Stomach (tissue), 9 donors: ENCODE results near the gene OLA1. TPM values are rescaled to one million over a fixed set of nuclear protein-coding genes. Genes with fewer than 3 reads are reported as not detected.

Experiments used
- DNase-seq, 2 donors: peaks; one replicate each; pipeline versions ENCODE4 v3.0.0 to v3.0.0-alpha.2; 2013 to 2019
- H3K27ac ChIP-seq, 5 donors: fragments of 200-600 bp in 4 of 5; sonication (generic) in 4 of 5; one replicate each; pipeline ENCODE4 v1.5.1; 2013 to 2019; ENCODE audit warnings: mild to moderate bottlenecking in 1 of 5, moderate library complexity in 1 of 5
- H3K27me3 ChIP-seq, 3 donors: fragments of 200-600 bp; sonication (generic); one replicate each; pipeline ENCODE4 v1.5.1; 2017 to 2019; ENCODE audit warnings: mixed run types in 1 of 3
- H3K36me3 ChIP-seq, 4 donors: fragments of 200-600 bp; sonication (generic); 1 replicate in 3 of 4; 2 replicates in 1 of 4; pipeline ENCODE4 v1.5.1; 2016 to 2019
- H3K4me1 ChIP-seq, 4 donors: fragments of 200-600 bp; sonication (generic); one replicate each; pipeline ENCODE4 v1.5.1; 2016 to 2019
- H3K4me3 ChIP-seq, 4 donors: fragments of 200-600 bp; sonication (generic) in 3 of 4; one replicate each; pipeline ENCODE4 v1.5.1; 2016 to 2019; ENCODE audit warnings: mild to moderate bottlenecking in 1 of 4
- H3K9me3 ChIP-seq, 4 donors: fragments of 200-600 bp; sonication (generic); one replicate each; pipeline ENCODE4 v1.5.1; 2016 to 2019
- EP300 ChIP-seq: sonication (generic); formaldehyde crosslinking; IDR thresholded peaks from one replicate; pipeline ENCODE4 v1.6.1; 2017; ENCODE audit warnings: antibody characterized with exemption
- POLR2A ChIP-seq, 4 donors: fragments of 450-650 bp; IDR thresholded peaks; one replicate each; pipeline ENCODE4 v1.6.1; 2016; ENCODE audit warnings: antibody characterized with exemption in 4 of 4, control low read depth in 2 of 4, mild to moderate bottlenecking in 1 of 4, moderate library complexity in 1 of 4
- POLR2AphosphoS5 ChIP-seq, 3 donors: sonication (generic); formaldehyde crosslinking; IDR thresholded peaks; one replicate each; pipeline ENCODE4 v1.6.1; 2016; ENCODE audit warnings: antibody characterized with exemption in 3 of 3
- WGBS, 5 donors: extraction: QIAGEN DNeasy Blood & Tissue Kit in 3 of 5; methylation state at CpG; one replicate each; pipeline versions ENCODE4 v1.1.5 to v1.1.7; 2013 to 2018; 5-methylcytosine and 5-hydroxymethylcytosine counted together
- intact Hi-C: fragments of 100-400 bp; cut with DNase I; formaldehyde crosslinking; loops from one replicate; pipeline ENCODE4 v1.15.1; 2023; ENCODE audit warnings: low total_unique reads
- polyA plus RNA-seq, 3 donors: library from polyadenylated mRNA; stranded (reverse); fragments of 200-250 nt; gene quantifications; one replicate each; pipeline ENCODE4 v1.2.3, GENCODE V29; 2013
- total RNA-seq, 5 donors: library from RNA; depleted of rRNA; stranded (reverse); fragments of >200 nt; gene quantifications; one replicate each; pipeline versions ENCODE4 v1.1.0 to v1.2.3, GENCODE V29; 2014 to 2016
- TF ChIP-seq, protein P1 (sequence below), 7 experiments: fragments of 450-650 bp in 4 of 7; fragments of 200-600 bp in 3 of 7; sonication (generic) in 3 of 7; IDR thresholded peaks; one replicate each; pipeline ENCODE4 v1.5.1; 2016 to 2019; ENCODE audit warnings: antibody characterized with exemption in 7 of 7, control low read depth in 2 of 7, mild to moderate bottlenecking in 1 of 7
- donor health status: healthy with polysubstance abuse.
- donor health status: Bipolar disorder and iron deficiency.
- donor health status: healthy.

OLA1 gene
- total and polyA plus RNA-seq, 8 donors, result 20.6 to 149 (median 75.3) TPM

DNA sequence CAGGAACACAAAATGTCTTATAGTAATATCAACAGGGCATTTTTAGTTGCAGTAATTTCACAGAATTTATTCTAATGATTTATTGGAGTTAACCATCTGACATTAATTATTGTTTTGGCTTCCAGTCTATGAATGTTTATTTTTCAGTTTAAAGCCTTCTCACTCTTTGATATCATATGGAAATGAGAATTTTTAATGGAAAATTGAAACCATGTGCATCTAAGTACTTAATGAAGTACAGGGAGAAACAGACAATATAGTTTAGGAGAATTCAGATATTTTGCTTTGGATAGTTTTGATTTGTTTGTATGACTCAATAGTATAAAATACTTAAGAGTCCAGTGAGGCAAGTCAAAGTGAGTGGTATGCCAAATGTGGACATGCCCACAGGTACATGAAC lies 126.1 kb downstream of the OLA1 start:
- Histone ChIP-seq H3K27ac (no peak overlapping the region), H3K4me1 (no peaks in the 10 kb centered on the region), H3K4me3 (no peak overlapping the region), H3K9me3 (no peaks in the 10 kb centered on the region), H3K27me3 (no peaks in the 10 kb centered on the region), H3K36me3 (no peaks in the 10 kb centered on the region)
- DNase-seq, result no peak
- intact Hi-C loops, result no loop called here
- no peak for TF ChIP-seq POLR2A (IDR thresholded peaks at IDR 0.05)
- TF ChIP-seq EP300, result no peak
- TF ChIP-seq, protein P1, sequence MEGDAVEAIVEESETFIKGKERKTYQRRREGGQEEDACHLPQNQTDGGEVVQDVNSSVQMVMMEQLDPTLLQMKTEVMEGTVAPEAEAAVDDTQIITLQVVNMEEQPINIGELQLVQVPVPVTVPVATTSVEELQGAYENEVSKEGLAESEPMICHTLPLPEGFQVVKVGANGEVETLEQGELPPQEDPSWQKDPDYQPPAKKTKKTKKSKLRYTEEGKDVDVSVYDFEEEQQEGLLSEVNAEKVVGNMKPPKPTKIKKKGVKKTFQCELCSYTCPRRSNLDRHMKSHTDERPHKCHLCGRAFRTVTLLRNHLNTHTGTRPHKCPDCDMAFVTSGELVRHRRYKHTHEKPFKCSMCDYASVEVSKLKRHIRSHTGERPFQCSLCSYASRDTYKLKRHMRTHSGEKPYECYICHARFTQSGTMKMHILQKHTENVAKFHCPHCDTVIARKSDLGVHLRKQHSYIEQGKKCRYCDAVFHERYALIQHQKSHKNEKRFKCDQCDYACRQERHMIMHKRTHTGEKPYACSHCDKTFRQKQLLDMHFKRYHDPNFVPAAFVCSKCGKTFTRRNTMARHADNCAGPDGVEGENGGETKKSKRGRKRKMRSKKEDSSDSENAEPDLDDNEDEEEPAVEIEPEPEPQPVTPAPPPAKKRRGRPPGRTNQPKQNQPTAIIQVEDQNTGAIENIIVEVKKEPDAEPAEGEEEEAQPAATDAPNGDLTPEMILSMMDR (IDR thresholded peaks at IDR 0.05), result no peak
- TF ChIP-seq POLR2AphosphoS5 (IDR thresholded peaks at IDR 0.05), result no peak

DNA sequence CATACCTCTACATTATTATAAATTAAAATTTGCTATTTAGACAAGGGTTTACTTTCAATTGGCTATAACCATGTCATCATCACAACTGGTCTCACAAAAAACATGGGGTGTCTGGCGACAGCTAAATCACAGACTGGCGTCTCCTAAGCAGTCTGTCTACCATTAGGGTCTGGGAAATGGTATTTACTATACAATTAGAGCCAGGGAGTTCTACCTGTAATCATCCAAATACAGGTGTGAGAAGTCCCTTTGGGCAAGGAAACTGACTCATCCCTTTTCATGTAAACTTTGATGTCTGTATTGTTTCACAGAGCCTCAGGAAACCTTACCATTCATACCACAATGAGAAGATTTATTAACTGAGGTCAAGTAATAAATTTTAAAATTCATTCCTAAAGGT lies 126.7 kb downstream of the OLA1 start:
- Histone ChIP-seq H3K36me3 (no peaks in the 10 kb centered on the region), H3K27ac (no peak overlapping the region), H3K4me1 (no peaks in the 10 kb centered on the region), H3K27me3 (no peaks in the 10 kb centered on the region), H3K4me3 (no peak overlapping the region), H3K9me3 (no peaks in the 10 kb centered on the region)
- WGBS, 5 donors, result 97 to 100% (median 100%) methylated on average over 2 of the region's 2 CpGs
- intact Hi-C loops, result no loop called here
- no peak for TF ChIP-seq POLR2A (IDR thresholded peaks at IDR 0.05)
- TF ChIP-seq POLR2AphosphoS5 (IDR thresholded peaks at IDR 0.05), result no peak
- TF ChIP-seq, protein P1 (IDR thresholded peaks at IDR 0.05), result no peak
- no peak for TF ChIP-seq EP300
- DNase-seq, result no peak

DNA sequence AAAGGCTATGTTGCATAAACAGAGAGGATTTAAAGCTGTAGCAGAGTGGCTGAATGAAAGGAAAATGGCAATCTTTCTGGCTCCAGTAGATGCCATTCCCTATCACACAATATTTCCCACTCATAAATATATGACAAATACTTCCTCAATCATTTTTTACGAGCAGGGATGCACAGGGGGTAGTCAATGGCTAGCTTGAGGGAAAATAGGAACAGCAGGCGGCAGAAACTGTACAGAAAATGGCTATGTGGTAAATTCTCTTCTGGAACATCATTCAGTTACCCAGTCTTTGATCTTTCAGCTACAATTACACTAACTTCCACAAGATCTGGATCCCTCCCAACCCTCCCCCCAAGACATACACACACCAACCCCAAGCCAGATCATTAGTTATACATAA lies 127.2 kb downstream of the OLA1 start:
- WGBS, 5 donors, result 81 to 91% (median 87%) methylated on average over 2 of the region's 2 CpGs

DNA sequence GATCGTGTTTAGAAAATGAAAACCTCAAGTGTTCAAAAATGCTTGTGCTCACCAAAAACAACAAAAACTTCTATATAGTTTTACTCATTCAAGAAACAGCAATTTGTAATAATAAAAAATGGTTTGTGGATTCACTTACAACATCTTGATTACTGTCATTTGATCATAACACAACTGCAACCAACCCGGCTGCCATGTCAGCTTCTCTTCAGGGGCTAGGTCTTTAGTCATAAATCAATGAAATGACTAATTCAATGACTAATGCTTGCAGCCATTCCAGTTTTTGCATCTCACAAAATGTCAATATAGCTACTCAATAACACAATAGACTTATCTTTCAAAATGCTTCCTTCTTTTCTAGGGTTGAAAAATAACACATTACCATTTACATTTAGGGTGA lies 128.0 kb downstream of the OLA1 start:
- Histone ChIP-seq H3K4me3 (no peak overlapping the region), H3K27ac (no peak overlapping the region), H3K4me1 (no peaks in the 10 kb centered on the region), H3K36me3 (no peaks in the 10 kb centered on the region), H3K9me3 (no peaks in the 10 kb centered on the region), H3K27me3 (no peaks in the 10 kb centered on the region)
- WGBS, 5 donors, result 68 to 83% (median 73%) methylated on average over 2 of the region's 2 CpGs
- intact Hi-C loops, result no loop called here
- TF ChIP-seq POLR2AphosphoS5 (IDR thresholded peaks at IDR 0.05) (no peak), EP300 (no peak)
- DNase-seq, result no peak

More for the DNA sequence above, 127.2 kb downstream of the OLA1 start:
- H3K27me3 ChIP-seq, result no peaks in the 10 kb centered on the region
- TF ChIP-seq, protein P1 (IDR thresholded peaks at IDR 0.05), result no peak
- no peak for TF ChIP-seq POLR2A (IDR thresholded peaks at IDR 0.05)
- no peak for TF ChIP-seq EP300
- TF ChIP-seq POLR2AphosphoS5 (IDR thresholded peaks at IDR 0.05), result no peak
- H3K9me3 ChIP-seq, result no peaks in the 10 kb centered on the region
- intact Hi-C loops, result no loop called here
- no peak overlapping the region for H3K27ac ChIP-seq
- H3K36me3 ChIP-seq, result no peaks in the 10 kb centered on the region
- H3K4me1 ChIP-seq, result no peaks in the 10 kb centered on the region
- DNase-seq, result no peak
- no peak overlapping the region for H3K4me3 ChIP-seq

DNA sequence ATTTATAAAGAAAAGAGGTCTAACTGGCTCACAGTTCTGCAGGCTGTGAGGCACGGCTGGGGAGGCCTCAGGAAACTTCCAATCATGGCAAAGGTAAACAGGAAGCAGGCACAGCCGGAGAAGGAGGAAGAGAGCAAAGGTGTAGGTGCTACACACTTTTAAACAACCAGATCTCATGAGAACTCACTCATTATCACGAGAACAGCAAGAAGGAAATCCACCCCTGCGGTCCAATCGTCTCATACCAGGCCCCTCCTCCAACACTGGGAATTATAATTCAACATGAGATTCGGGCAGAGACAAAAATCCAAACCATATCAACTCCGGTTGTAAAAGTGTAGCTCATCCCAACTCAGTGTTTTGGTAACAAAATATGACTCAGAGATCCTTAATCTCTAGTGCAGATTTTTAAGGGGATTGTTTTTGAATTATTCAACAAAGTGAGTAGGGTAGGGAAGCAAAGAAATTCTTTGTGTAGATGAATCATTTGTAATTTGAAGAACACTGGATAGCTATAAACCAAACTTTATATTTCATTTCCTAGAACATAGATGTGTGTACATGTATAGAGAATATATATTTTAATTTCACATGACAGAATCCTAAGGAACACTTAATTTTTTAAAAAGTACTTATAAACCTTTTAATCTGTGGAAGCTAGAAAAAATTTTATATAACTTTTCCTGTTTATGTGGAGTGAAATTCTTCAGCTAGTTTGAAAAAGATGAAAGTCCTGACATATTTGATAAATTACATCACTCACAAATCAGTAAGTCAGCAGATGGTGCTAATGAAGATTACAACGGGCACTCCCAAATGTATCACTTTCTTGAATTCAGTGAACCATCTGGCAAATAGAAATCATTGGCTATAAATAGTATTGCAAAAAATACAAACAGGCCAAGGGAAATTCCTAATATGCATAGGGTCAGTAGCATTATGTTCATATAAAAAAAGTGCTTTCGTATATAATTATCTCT lies 130.1 kb downstream of the OLA1 start:
- no peak overlapping the region for H3K27ac ChIP-seq
- H3K36me3 ChIP-seq, result no peaks in the 10 kb centered on the region
- no peak for TF ChIP-seq POLR2A (IDR thresholded peaks at IDR 0.05)
- no peak for TF ChIP-seq POLR2AphosphoS5 (IDR thresholded peaks at IDR 0.05)
- TF ChIP-seq, protein P1 (IDR thresholded peaks at IDR 0.05), result no peak
- no peak for TF ChIP-seq EP300
- 76 to 87% (median 80%) methylated on average over 9 of the region's 9 CpGs for WGBS, 5 donors
- intact Hi-C loops, result no loop called here
- no peak for DNase-seq
- no peaks in the 10 kb centered on the region for H3K4me1 ChIP-seq
- H3K9me3 ChIP-seq, result no peaks in the 10 kb centered on the region
- no peak overlapping the region for H3K4me3 ChIP-seq
- H3K27me3 ChIP-seq, result no peaks in the 10 kb centered on the region
